H1 (cell line): ENCODE results near the gene RAD52. TPM values are rescaled to one million over a fixed set of nuclear protein-coding genes. Genes with fewer than 3 reads are reported as not detected.
A peak's percentile ranks its signal among the peaks of the same experiment; 100 is the strongest.

Source experiments
- CTCF ChIA-PET: fragments of 300-600 bp; sonication (Branson Sonifier 250); formaldehyde crosslinking; loops from one replicate; lab custom pipeline; 2021; ENCODE audit not compliant: partially characterized antibody; lab: Charles Lee
- POLR2A ChIA-PET: fragments of 300-600 bp; sonication (Branson Sonifier 250); formaldehyde crosslinking; loops from one replicate; lab custom pipeline; 2021; ENCODE audit warnings: inconsistent platforms; ENCODE audit not compliant: partially characterized antibody; lab: Charles Lee
- DNase-seq, 2 experiments: peaks; one replicate each; pipeline versions ENCODE4 v3.0.0 to v3.0.0-alpha.2; 2010 to 2022; ENCODE audit warnings: low spot score in 2 of 2, low read depth in 1 of 2, mixed read lengths in 1 of 2
- FAIRE-seq: peaks from 2 replicates; lab custom pipeline; 2011; peaks lifted over from hg19 to GRCh38; lab: Jason Lieb, UNC
- H2AFZ ChIP-seq: 2 replicates; pipeline ENCODE4 v1.8.1; 2012; ENCODE audit warnings: low read length, inconsistent platforms
- H2AK5ac ChIP-seq: 2 replicates; pipeline ENCODE4 v1.6.1; 2013; ENCODE audit warnings: low read depth, low read length
- H2BK120ac ChIP-seq: replicated peaks from 2 replicates; pipeline ENCODE3; 2013; ENCODE audit warnings: low read depth, low read length, inconsistent platforms
- H2BK12ac ChIP-seq: 2 replicates; pipeline ENCODE4 v1.6.1; 2013; ENCODE audit warnings: low read depth, low read length
- H2BK15ac ChIP-seq: 2 replicates; pipeline ENCODE4 v1.6.1; 2013; ENCODE audit warnings: low read length
- H2BK20ac ChIP-seq: 2 replicates; pipeline ENCODE4 v1.6.1; 2013; ENCODE audit warnings: low read length
- H2BK5ac ChIP-seq: 2 replicates; pipeline ENCODE4 v1.6.1; 2013; ENCODE audit warnings: low read depth, low read length
- H3K14ac ChIP-seq: 2 replicates; pipeline ENCODE4 v1.6.1; 2013; ENCODE audit warnings: inconsistent platforms; ENCODE audit not compliant: insufficient read length
- H3K18ac ChIP-seq: 2 replicates; pipeline ENCODE4 v1.6.1; 2013; ENCODE audit warnings: low read length; ENCODE audit errors: extremely low read depth
- H3K23ac ChIP-seq: 2 replicates; pipeline ENCODE4 v1.6.1; 2013; ENCODE audit warnings: inconsistent platforms; ENCODE audit not compliant: insufficient read length
- H3K23me2 ChIP-seq: 2 replicates; pipeline ENCODE4 v1.6.1; 2013; ENCODE audit warnings: low read depth, low read length
- H3K27ac ChIP-seq: 2 replicates; pipeline ENCODE4 v1.6.1; 2011; ENCODE audit warnings: low read depth, low read length, inconsistent platforms
- H3K27me3 ChIP-seq, 4 experiments: replicated peaks in 1 of 4; 1 replicate in 1 of 4; 2 replicates in 3 of 4; pipeline versions ENCODE4 v1.6.1 to v1.8.1; 2011 to 2013; ENCODE audit warnings: low read length in 3 of 4, mild to moderate bottlenecking in 3 of 4, inconsistent platforms in 2 of 4, mixed read lengths in 2 of 4, moderate library complexity in 1 of 4; ENCODE audit not compliant: control insufficient read depth in 3 of 4, insufficient read depth in 3 of 4; ENCODE audit errors: extremely low read depth in 1 of 4
- H3K36me3 ChIP-seq, 4 experiments: 2 replicates each; pipeline versions ENCODE4 v1.6.1 to v1.8.1; 2011 to 2013; ENCODE audit warnings: mild to moderate bottlenecking in 4 of 4, low read length in 3 of 4, moderate library complexity in 2 of 4, control low read depth in 1 of 4, inconsistent platforms in 1 of 4; ENCODE audit not compliant: insufficient read depth in 4 of 4, control insufficient read depth in 2 of 4
- H3K4ac ChIP-seq: replicated peaks from 2 replicates; pipeline ENCODE3; 2013; ENCODE audit warnings: low read length, low read depth, mixed read lengths, inconsistent platforms; ENCODE audit not compliant: insufficient read length
- H3K4me1 ChIP-seq, 4 experiments: replicated peaks in 1 of 4; 1 replicate in 1 of 4; 2 replicates in 3 of 4; pipeline versions ENCODE4 v1.6.1 to v1.8.1; 2011 to 2013; ENCODE audit warnings: low read length in 3 of 4, inconsistent platforms in 2 of 4, mixed read lengths in 1 of 4; ENCODE audit not compliant: insufficient read depth in 4 of 4, control insufficient read depth in 3 of 4
- H3K4me2 ChIP-seq, 2 experiments: 2 replicates each; pipeline versions ENCODE4 v1.6.1 to v1.8.1; 2011 to 2013; ENCODE audit warnings: low read depth in 2 of 2, low read length in 2 of 2, control low read depth in 1 of 2, inconsistent platforms in 1 of 2, mild to moderate bottlenecking in 1 of 2; ENCODE audit not compliant: insufficient read depth in 1 of 2
- H3K4me3 ChIP-seq, 4 experiments: fragments of 200-600, 300-600 bp in 1 of 4; sonication (generic), shearing (Covaris generic), sonication (Bioruptor Twin) in 1 of 4; 2 replicates each; pipeline versions ENCODE4 v1.5.1 to v1.8.1; 2011 to 2016; ENCODE audit warnings: low read length in 4 of 4, low read depth in 3 of 4, control low read depth in 2 of 4, inconsistent platforms in 2 of 4, mild to moderate bottlenecking in 2 of 4, mixed read lengths in 1 of 4, moderate library complexity in 1 of 4; ENCODE audit not compliant: insufficient read depth in 2 of 4; ENCODE audit errors: extremely low read depth in 1 of 4
- H3K56ac ChIP-seq: replicated peaks from 2 replicates; pipeline ENCODE3; 2013; ENCODE audit warnings: low read depth, mild to moderate bottlenecking, mixed read lengths, low read length, inconsistent platforms; ENCODE audit not compliant: insufficient read length
- H3K79me1 ChIP-seq: 2 replicates; pipeline ENCODE4 v1.6.1; 2013; ENCODE audit warnings: low read depth, low read length, control low read depth
- H3K79me2 ChIP-seq, 2 experiments: 2 replicates each; pipeline versions ENCODE4 v1.6.1 to v1.8.1; 2012 to 2013; ENCODE audit warnings: low read length in 2 of 2, mild to moderate bottlenecking in 2 of 2, inconsistent platforms in 1 of 2; ENCODE audit not compliant: insufficient read depth in 2 of 2, control insufficient read depth in 1 of 2
- H3K9ac ChIP-seq, 4 experiments: replicated peaks in 1 of 4; 1 replicate in 1 of 4; 2 replicates in 3 of 4; pipeline versions ENCODE4 v1.6.1 to v1.8.1; 2011 to 2013; ENCODE audit warnings: low read depth in 3 of 4, low read length in 3 of 4, control low read depth in 2 of 4, mild to moderate bottlenecking in 2 of 4, moderate library complexity in 2 of 4, inconsistent platforms in 1 of 4; ENCODE audit errors: extremely low read depth in 1 of 4
- H3K9me3 ChIP-seq, 2 experiments: 2 replicates each; pipeline versions ENCODE4 v1.6.1 to v1.8.1; 2012 to 2013; ENCODE audit warnings: mild to moderate bottlenecking in 2 of 2, moderate library complexity in 2 of 2, control low read depth in 1 of 2, inconsistent platforms in 1 of 2, low read depth in 1 of 2, low read length in 1 of 2, mixed read lengths in 1 of 2; ENCODE audit not compliant: insufficient read depth in 2 of 2
- H4K20me1 ChIP-seq, 2 experiments: replicated peaks in 1 of 2; 2 replicates each; pipeline versions ENCODE3 to v1.8.1; 2011 to 2013; ENCODE audit warnings: inconsistent platforms in 2 of 2, low read length in 2 of 2, mild to moderate bottlenecking in 1 of 2; ENCODE audit not compliant: insufficient read depth in 2 of 2, control insufficient read depth in 1 of 2
- H4K5ac ChIP-seq: 2 replicates; pipeline ENCODE4 v1.6.1; 2013; ENCODE audit warnings: low read length, low read depth, mixed read lengths, inconsistent platforms; ENCODE audit not compliant: insufficient read length
- H4K8ac ChIP-seq: 2 replicates; pipeline ENCODE4 v1.8.0; 2013; ENCODE audit warnings: mild to moderate bottlenecking, moderate library complexity, low read length, inconsistent platforms; ENCODE audit not compliant: insufficient read depth; ENCODE audit errors: extremely low read depth
- H4K91ac ChIP-seq: replicated peaks from 2 replicates; pipeline ENCODE3; 2013; ENCODE audit warnings: low read length, mixed read lengths, inconsistent platforms; ENCODE audit not compliant: insufficient read length
- ASH2L ChIP-seq: fragments of 200-600, 300-600 bp; sonication (generic); IDR thresholded peaks from one replicate; pipeline ENCODE4 v1.7.1; 2017; ENCODE audit warnings: low read length
- CTCF ChIP-seq, 3 experiments: IDR thresholded peaks; 1 replicate in 2 of 3; 2 replicates in 1 of 3; pipeline versions ENCODE4 v1.5.1 to v1.6.1; 2011; ENCODE audit warnings: low read length in 3 of 3, mild to moderate bottlenecking in 3 of 3, inconsistent platforms in 2 of 3, low read depth in 1 of 3, moderate library complexity in 1 of 3; ENCODE audit not compliant: insufficient read depth in 1 of 3; ENCODE audit errors: control extremely low read depth in 1 of 3
- SIN3A ChIP-seq, 2 experiments: IDR thresholded peaks in 1 of 2; conservative IDR thresholded peaks in 1 of 2; 2 replicates each; pipeline ENCODE4 v1.6.1; 2011 to 2012; ENCODE audit warnings: low read length in 2 of 2, improper control_type of control experiment in 1 of 2, low read depth in 1 of 2, mild to moderate bottlenecking in 1 of 2
- TCF12 ChIP-seq: IDR thresholded peaks from 2 replicates; pipeline ENCODE4 v1.6.1; 2011; ENCODE audit warnings: low read depth, mild to moderate bottlenecking, low read length
- WGBS, 2 experiments: shearing (Covaris generic) in 1 of 2; methylation state at CpG; one replicate each; pipeline versions ENCODE4 v1.1.6 to v1.1.7; 2013 to 2015; ENCODE audit warnings: low lambda C conversion rate in 2 of 2, mixed read lengths in 2 of 2, inconsistent platforms in 1 of 2, low coverage in 1 of 2, missing lambda C conversion rate in 1 of 2; ENCODE audit not compliant: insufficient replicate concordance in 2 of 2, insufficient coverage in 1 of 2, insufficient read length in 1 of 2; ENCODE audit errors: extremely low coverage in 1 of 2, missing lambda C conversion rate in 1 of 2; 5-methylcytosine and 5-hydroxymethylcytosine counted together
- polyA plus RNA-seq, 7 experiments: library from polyadenylated mRNA; depleted of rRNA in 3 of 7; stranded (reverse) in 5 of 7; unstranded in 2 of 7; fragments of >200 nt in 5 of 7; fragments of 200-250 nt in 2 of 7; gene quantifications; 1 replicate in 5 of 7; 2 replicates in 1 of 7; 4 replicates in 1 of 7; pipeline versions ENCODE4 v1.2.1 to v1.2.3, GENCODE V29; 2011 to 2013; ENCODE audit warnings: missing spikeins in 2 of 7, mixed read lengths in 2 of 7
- total RNA-seq: library from RNA; stranded (reverse); fragmentation: NEBNext Ultra II Directional; extraction: Animal tissue kit (Norgen Biotek cat#: 25700); gene quantifications from 2 replicates; pipeline ENCODE4 v1.2.1, GENCODE V29; 2021
- TF ChIP-seq, protein P1 (sequence below): IDR thresholded peaks from 2 replicates; pipeline ENCODE4 v1.6.1; 2012; ENCODE audit warnings: inconsistent platforms
- TF ChIP-seq, protein P2 (sequence below): IDR thresholded peaks from 2 replicates; pipeline ENCODE4 v1.6.1; 2012; ENCODE audit warnings: inconsistent platforms

RAD52 gene
- total and polyA plus RNA-seq, 2 of the 8 experiments (the other 6 are each of a cell fraction or from before 2014, with no cell fraction given): 12.5 to 14.3 TPM

GRCh38 chr12:989751-990660, 40.5 kb upstream of the RAD52 start:
- H2BK12ac ChIP-seq: peak overlapping the region; percentile 94; the same call in 1 of the 2 replicates
- H3K36me3 ChIP-seq: no peaks in the 10 kb centered on the region
- ChIA-PET CTCF (interaction anchor here (3.2 kb wide), 1 partner anchor 103 kb away, joined by 17 read pairs; no protein-coding TSS in a partner anchor), POLR2A (interaction anchor here (0.8 to 2.0 kb wide), 7 partner anchors 8 to 39 kb away, joined by 3 to 6 read pairs (median 4); no protein-coding TSS in a partner anchor)
- no peak overlapping the region for H2BK120ac ChIP-seq
- peak overlapping the region; percentile 29; the same call in 1 of the 2 replicates for H3K27ac ChIP-seq
- 15% methylated on average over 40 of the region's 40 CpGs; no CpG with 5 or more reads in 1 of the 2 experiments for WGBS, 2 experiments
- no peak overlapping the region for H2AK5ac ChIP-seq
- H2BK15ac ChIP-seq: peak overlapping the region; percentile 96; the same call in 1 of the 2 replicates
- H2BK5ac ChIP-seq: peak overlapping the region; percentile 88
- H3K4me2 ChIP-seq: peak overlapping the region; percentile 92 to 95
- peaks cover 0 to 29% of the 10 kb centered on the region in 2 experiments; a peak in 3 of 4 replicates for H3K79me2 ChIP-seq
- H3K4ac ChIP-seq: peak overlapping the region; percentile 88
- peak overlapping the region; percentile 87 for H3K56ac ChIP-seq
- no peaks in the 10 kb centered on the region; the same call in 1 of the 2 replicates for H3K79me1 ChIP-seq
- peak overlapping the region; percentile 77 to 91 (median 84) for H3K4me3 ChIP-seq
- H3K9me3 ChIP-seq: no peaks in the 10 kb centered on the region
- H3K27me3 ChIP-seq: peaks cover 0 to 2% (median 0%) of the 10 kb centered on the region in 4 experiments; a peak in 2 of 7 replicates
- H3K9ac ChIP-seq: peak overlapping the region; percentile 75 to 91 (median 80)
- peaks cover 5 to 8% (median 6%) of the 10 kb centered on the region in 4 experiments; a peak in 5 of 7 replicates for H3K4me1 ChIP-seq
- H2AFZ ChIP-seq: peak overlapping the region; percentile 91
- peak overlapping the region; percentile 79 for H4K5ac ChIP-seq
- H4K8ac ChIP-seq: peak overlapping the region; percentile 88
- FAIRE-seq: no peak
- no peak overlapping the region for H2BK20ac ChIP-seq
- H3K23ac ChIP-seq: no peak overlapping the region
- H3K23me2 ChIP-seq: peaks cover 14% of the 10 kb centered on the region
- H3K14ac ChIP-seq: peak overlapping the region; percentile 74
- H4K91ac ChIP-seq: peak overlapping the region; percentile 73
- H4K20me1 ChIP-seq: no peaks in the 10 kb centered on the region
- peak overlapping the region; percentile 99 for H3K18ac ChIP-seq
- no peak for DNase-seq
- TF ChIP-seq, protein P1, sequence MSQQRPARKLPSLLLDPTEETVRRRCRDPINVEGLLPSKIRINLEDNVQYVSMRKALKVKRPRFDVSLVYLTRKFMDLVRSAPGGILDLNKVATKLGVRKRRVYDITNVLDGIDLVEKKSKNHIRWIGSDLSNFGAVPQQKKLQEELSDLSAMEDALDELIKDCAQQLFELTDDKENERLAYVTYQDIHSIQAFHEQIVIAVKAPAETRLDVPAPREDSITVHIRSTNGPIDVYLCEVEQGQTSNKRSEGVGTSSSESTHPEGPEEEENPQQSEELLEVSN: peak; percentile 50
- TF ChIP-seq ASH2L (peak; percentile 83), SIN3A (conservative IDR thresholded peaks at IDR 0.05 in 1 of 2, IDR thresholded peaks at IDR 0.05 in 1 of 2; ENCODE audit: low read depth in 1 of 2, low read length in 2 of 2) (no peak), TCF12 (no peak), CTCF (IDR thresholded peaks at IDR 0.05; ENCODE audit: control extremely low read depth in 1 of 3, insufficient read depth in 1 of 3, low read depth in 1 of 3, low read length in 3 of 3) (peak in 1 of 3 experiments; percentile 1; a peak in 1 of 4 replicates)
- TF ChIP-seq, protein P2, sequence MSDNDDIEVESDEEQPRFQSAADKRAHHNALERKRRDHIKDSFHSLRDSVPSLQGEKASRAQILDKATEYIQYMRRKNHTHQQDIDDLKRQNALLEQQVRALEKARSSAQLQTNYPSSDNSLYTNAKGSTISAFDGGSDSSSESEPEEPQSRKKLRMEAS: 0 out of 2 replicates have a peak, but pooled peaks have one; percentile 4
